Neural progenitor cell (in vitro differentiated cells): ENCODE data around the gene HDAC4. TPM values are rescaled to one million over a fixed set of nuclear protein-coding genes. Genes with fewer than 3 reads are reported as not detected.
"Not testable (repeated sequence)": the region's sequence is repeated elsewhere in the genome, so short reads cannot be mapped to it uniquely, and the experiment has no call there.

Source experiments
- DNase-seq: peaks from one replicate; pipeline ENCODE4 v3.0.0-alpha.2; 2016; ENCODE audit warnings: low spot score
- H2AFZ ChIP-seq: fragments of 200-600 bp; sonication (generic); replicated peaks from 2 replicates; pipeline ENCODE4 v1.6.1; 2016; ENCODE audit warnings: antibody characterized with exemption
- H3F3A ChIP-seq: fragments of 200-600 bp; sonication (generic); 2 replicates; pipeline ENCODE4 v1.6.1; 2016; ENCODE audit warnings: antibody characterized with exemption, low read depth
- H3K27ac ChIP-seq: fragments of 200-600 bp; sonication (generic); 2 replicates; pipeline ENCODE4 v1.5.1; 2016; ENCODE audit warnings: mild to moderate bottlenecking
- H3K27me3 ChIP-seq: fragments of 200-600 bp; sonication (generic); 2 replicates; pipeline ENCODE4 v1.6.1; 2016; ENCODE audit warnings: mild to moderate bottlenecking, moderate library complexity
- H3K36me3 ChIP-seq: fragments of 200-600 bp; sonication (generic); 2 replicates; pipeline ENCODE4 v1.5.1; 2016
- H3K4me1 ChIP-seq: fragments of 200-600 bp; sonication (generic); 2 replicates; pipeline ENCODE4 v1.6.1; 2016; ENCODE audit warnings: mixed run types
- H3K4me2 ChIP-seq: fragments of 200-600 bp; sonication (generic); 2 replicates; pipeline ENCODE4 v1.6.1; 2016
- H3K4me3 ChIP-seq: fragments of 200-600 bp; sonication (generic); 2 replicates; pipeline ENCODE4 v1.5.1; 2016
- H3K79me2 ChIP-seq: fragments of 200-600 bp; sonication (generic); 2 replicates; pipeline ENCODE4 v1.6.1; 2016; ENCODE audit warnings: low read depth
- H3K9ac ChIP-seq: fragments of 200-600 bp; sonication (generic); 2 replicates; pipeline ENCODE4 v1.6.1; 2016
- H3K9me3 ChIP-seq: fragments of 200-600 bp; sonication (generic); 2 replicates; pipeline ENCODE4 v1.5.1; 2016; ENCODE audit warnings: low read depth
- H4K20me1 ChIP-seq: fragments of 200-600 bp; sonication (generic); 2 replicates; pipeline ENCODE4 v1.6.1; 2016; ENCODE audit warnings: low read depth
- H3K27ac Mint-ChIP-seq: 3 replicates; pipeline ENCODE4 v1.8.0; 2021; ENCODE audit warnings: mixed read lengths
- H3K27me3 Mint-ChIP-seq: 2 replicates; pipeline ENCODE4 v1.8.0; 2022; ENCODE audit warnings: low read depth, mild to moderate bottlenecking, inconsistent platforms, moderate library complexity, mixed read lengths; ENCODE audit not compliant: insufficient read depth
- H3K36me3 Mint-ChIP-seq: 3 replicates; pipeline ENCODE4 v1.8.0; 2021; ENCODE audit warnings: mixed read lengths
- H3K4me1 Mint-ChIP-seq: 3 replicates; pipeline ENCODE4 v1.8.0; 2021; ENCODE audit warnings: mixed read lengths
- H3K4me3 Mint-ChIP-seq: 3 replicates; pipeline ENCODE4 v1.8.0; 2021; ENCODE audit warnings: mild to moderate bottlenecking, moderate library complexity, mixed read lengths
- H3K9me3 Mint-ChIP-seq: 3 replicates; pipeline ENCODE4 v1.8.0; 2020; ENCODE audit warnings: mixed read lengths
- EZH2 ChIP-seq: fragments of 200-600 bp; sonication (generic); IDR thresholded peaks from 2 replicates; pipeline ENCODE4 v1.6.1; 2017; ENCODE audit warnings: antibody characterized with exemption, mild to moderate bottlenecking, moderate library complexity
- EZH2phosphoT487 ChIP-seq: fragments of 200-600 bp; sonication (generic); IDR thresholded peaks from 2 replicates; pipeline ENCODE4 v1.6.1; 2017; ENCODE audit warnings: antibody characterized with exemption
- total RNA-seq: library from RNA; depleted of rRNA; stranded (reverse); fragments of >200 nt; gene quantifications from 2 replicates; pipeline ENCODE4 v1.2.3, GENCODE V29; 2015; ENCODE audit warnings: low replicate concordance
- TF ChIP-seq, protein P1 (sequence below): fragments of 200-600 bp; sonication (generic); IDR thresholded peaks from 2 replicates; pipeline ENCODE4 v1.5.1; 2017; ENCODE audit warnings: antibody characterized with exemption, mild to moderate bottlenecking

The HDAC4 gene
- total RNA-seq, 1 donor from 2014 or later = 36.0 TPM

GRCh38 chr2:239039479-239039861 lies 361.4 kb downstream of the HDAC4 start:
- no peak overlapping the region for H2AFZ ChIP-seq
- Mint-ChIP-seq H3K27me3 (peaks cover 2% of the 10 kb centered on the region), H3K36me3 (no peaks in the 10 kb centered on the region), H3K4me1 (peaks cover 7% of the 10 kb centered on the region), H3K9me3 (peaks cover 2% of the 10 kb centered on the region), H3K27ac (no peak overlapping the region), H3K4me3 (no peak overlapping the region)
- no peaks in the 10 kb centered on the region for H4K20me1 ChIP-seq
- no peaks in the 10 kb centered on the region for H3F3A ChIP-seq
- H3K27me3 ChIP-seq = no peaks in the 10 kb centered on the region
- H3K79me2 ChIP-seq = no peaks in the 10 kb centered on the region
- no peak overlapping the region for H3K27ac ChIP-seq
- H3K4me3 ChIP-seq = no peak overlapping the region
- TF ChIP-seq, protein P1, sequence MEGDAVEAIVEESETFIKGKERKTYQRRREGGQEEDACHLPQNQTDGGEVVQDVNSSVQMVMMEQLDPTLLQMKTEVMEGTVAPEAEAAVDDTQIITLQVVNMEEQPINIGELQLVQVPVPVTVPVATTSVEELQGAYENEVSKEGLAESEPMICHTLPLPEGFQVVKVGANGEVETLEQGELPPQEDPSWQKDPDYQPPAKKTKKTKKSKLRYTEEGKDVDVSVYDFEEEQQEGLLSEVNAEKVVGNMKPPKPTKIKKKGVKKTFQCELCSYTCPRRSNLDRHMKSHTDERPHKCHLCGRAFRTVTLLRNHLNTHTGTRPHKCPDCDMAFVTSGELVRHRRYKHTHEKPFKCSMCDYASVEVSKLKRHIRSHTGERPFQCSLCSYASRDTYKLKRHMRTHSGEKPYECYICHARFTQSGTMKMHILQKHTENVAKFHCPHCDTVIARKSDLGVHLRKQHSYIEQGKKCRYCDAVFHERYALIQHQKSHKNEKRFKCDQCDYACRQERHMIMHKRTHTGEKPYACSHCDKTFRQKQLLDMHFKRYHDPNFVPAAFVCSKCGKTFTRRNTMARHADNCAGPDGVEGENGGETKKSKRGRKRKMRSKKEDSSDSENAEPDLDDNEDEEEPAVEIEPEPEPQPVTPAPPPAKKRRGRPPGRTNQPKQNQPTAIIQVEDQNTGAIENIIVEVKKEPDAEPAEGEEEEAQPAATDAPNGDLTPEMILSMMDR = no peak
- TF ChIP-seq EZH2 (no peak), EZH2phosphoT487 (no peak)
- no peak overlapping the region for H3K4me2 ChIP-seq
- H3K9ac ChIP-seq = no peak overlapping the region
- H3K36me3 ChIP-seq = no peaks in the 10 kb centered on the region
- no peaks in the 10 kb centered on the region for H3K4me1 ChIP-seq
- H3K9me3 ChIP-seq = no peaks in the 10 kb centered on the region
- no peak for DNase-seq

GRCh38 chr2:239038773-239039478 lies 361.9 kb downstream of the HDAC4 start:
- no peak for TF ChIP-seq EZH2phosphoT487
- TF ChIP-seq EZH2 = no peak
- TF ChIP-seq, protein P1 = no peak
- H3K27me3 Mint-ChIP-seq = peaks cover 2% of the 10 kb centered on the region
- Histone ChIP-seq H3K9ac (no peak overlapping the region), H4K20me1 (no peaks in the 10 kb centered on the region), H3K79me2 (no peaks in the 10 kb centered on the region), H3K4me1 (no peaks in the 10 kb centered on the region), H3K27ac (no peak overlapping the region), H2AFZ (no peak overlapping the region), H3K27me3 (no peaks in the 10 kb centered on the region), H3K4me2 (no peak overlapping the region), H3K36me3 (no peaks in the 10 kb centered on the region), H3K9me3 (no peaks in the 10 kb centered on the region), H3F3A (no peaks in the 10 kb centered on the region), H3K4me3 (no peak overlapping the region)
- no peaks in the 10 kb centered on the region for H3K36me3 Mint-ChIP-seq
- peaks cover 7% of the 10 kb centered on the region for H3K4me1 Mint-ChIP-seq
- H3K27ac Mint-ChIP-seq = no peak overlapping the region
- H3K9me3 Mint-ChIP-seq = peaks cover 2% of the 10 kb centered on the region
- no peak overlapping the region for H3K4me3 Mint-ChIP-seq
- DNase-seq = no peak

GRCh38 chr2:239038284-239038683 lies 362.5 kb downstream of the HDAC4 start:
- H3K9ac ChIP-seq, H3F3A ChIP-seq, H3K4me1 ChIP-seq, H3K79me2 ChIP-seq, H3K27me3 ChIP-seq, H3K27ac Mint-ChIP-seq, H3K4me1 Mint-ChIP-seq, H3K4me3 ChIP-seq, H3K36me3 ChIP-seq, H2AFZ ChIP-seq, H3K4me2 ChIP-seq, H3K9me3 Mint-ChIP-seq, H3K36me3 Mint-ChIP-seq, H3K4me3 Mint-ChIP-seq, DNase-seq, H4K20me1 ChIP-seq, H3K27ac ChIP-seq, H3K27me3 Mint-ChIP-seq, H3K9me3 ChIP-seq: not testable (repeated sequence)

GRCh38 chr2:239037559-239037910 lies 363.3 kb downstream of the HDAC4 start:
- peaks cover 4% of the 10 kb centered on the region for H3K27me3 Mint-ChIP-seq
- Histone ChIP-seq H3K4me2 (no peak overlapping the region), H3K79me2 (no peaks in the 10 kb centered on the region), H2AFZ (no peak overlapping the region), H3K9ac (no peak overlapping the region), H3K27me3 (peaks cover 3% of the 10 kb centered on the region), H3F3A (no peaks in the 10 kb centered on the region), H3K4me1 (no peaks in the 10 kb centered on the region), H3K36me3 (no peaks in the 10 kb centered on the region), H4K20me1 (no peaks in the 10 kb centered on the region), H3K9me3 (no peaks in the 10 kb centered on the region), H3K27ac (no peak overlapping the region), H3K4me3 (no peak overlapping the region)
- no peak overlapping the region for H3K4me3 Mint-ChIP-seq
- peak overlapping the region; percentile 57 for H3K27ac Mint-ChIP-seq
- TF ChIP-seq EZH2 = no peak
- no peak for TF ChIP-seq EZH2phosphoT487
- H3K9me3 Mint-ChIP-seq = peaks cover 4% of the 10 kb centered on the region
- peaks cover 7% of the 10 kb centered on the region for H3K4me1 Mint-ChIP-seq
- H3K36me3 Mint-ChIP-seq = no peaks in the 10 kb centered on the region
- no peak for DNase-seq
